Activated CD8-positive, alpha-beta memory T cell treated with anti-CD3 and anti-CD28 coated beads, Interleukin-2, amount 10 ng/mL, durations not matched to agents 7 days and 5 days (primary cell): ENCODE measurements around the gene WWOX. TPM values are rescaled to one million over a fixed set of nuclear protein-coding genes. Genes with fewer than 3 reads are reported as not detected.

Experiments used
- ATAC-seq: fragments of 150-1000 bp; cut with Tn5 transposase; one replicate; pipeline ENCODE4 v1.10.0; 2021; ENCODE audit warnings: moderate library complexity
- CTCF ChIA-PET: fragments of 350-600 bp; sonication (Branson Sonifier 250); formaldehyde crosslinking; loops from one replicate; lab custom pipeline; 2021; ENCODE audit warnings: antibody characterized with exemption; lab: Charles Lee
- DNase-seq: peaks from one replicate; pipeline ENCODE4 v3.0.0-alpha.2; 2020
- H3K27ac Mint-ChIP-seq: one replicate; pipeline ENCODE4 v1.8.0; 2021; ENCODE audit warnings: mild to moderate bottlenecking, mixed read lengths
- H3K27me3 Mint-ChIP-seq: one replicate; pipeline ENCODE4 v1.8.0; 2021; ENCODE audit warnings: mixed read lengths
- H3K36me3 Mint-ChIP-seq: one replicate; pipeline ENCODE4 v1.8.0; 2021; ENCODE audit warnings: mild to moderate bottlenecking, mixed read lengths
- H3K4me1 Mint-ChIP-seq: one replicate; pipeline ENCODE4 v1.8.0; 2021; ENCODE audit warnings: mixed read lengths
- H3K4me3 Mint-ChIP-seq: one replicate; pipeline ENCODE4 v1.8.0; 2021; ENCODE audit warnings: mild to moderate bottlenecking, moderate library complexity, mixed read lengths
- H3K9me3 Mint-ChIP-seq: one replicate; pipeline ENCODE4 v1.8.0; 2022; ENCODE audit warnings: low read depth, mixed read lengths
- total RNA-seq, 2 experiments: library from RNA; stranded (reverse); gene quantifications; one replicate each; pipeline ENCODE4 v1.2.3, GENCODE V29; 2021

Gene WWOX
- total RNA-seq, 2 experiments from 2014 or later: 25.2 to 38.8 TPM

GRCh38 chr16:78515421-78515820 is 416.0 kb downstream of the WWOX start:
- CTCF ChIA-PET: no interaction called here
- no peak overlapping the region for H3K27ac Mint-ChIP-seq
- ATAC-seq (no peak), DNase-seq (no peak)
- no peak overlapping the region for H3K4me3 Mint-ChIP-seq
- H3K27me3 Mint-ChIP-seq: no peaks in the 10 kb centered on the region
- H3K36me3 Mint-ChIP-seq: no peaks in the 10 kb centered on the region
- H3K4me1 Mint-ChIP-seq: no peaks in the 10 kb centered on the region
- no peaks in the 10 kb centered on the region for H3K9me3 Mint-ChIP-seq

- no peaks in the 10 kb centered on the region for H3K9me3 Mint-ChIP-seq
- H3K4me3 Mint-ChIP-seq: no peak overlapping the region
- no peaks in the 10 kb centered on the region for H3K36me3 Mint-ChIP-seq
- DNase-seq (no peak), ATAC-seq (no peak)
- H3K27me3 Mint-ChIP-seq: no peaks in the 10 kb centered on the region
- CTCF ChIA-PET: no interaction called here
- H3K4me1 Mint-ChIP-seq: no peaks in the 10 kb centered on the region
- no peak overlapping the region for H3K27ac Mint-ChIP-seq
Measured at GRCh38 chr16:78516006-78516736, 416.7 kb downstream of the WWOX start.

- no peak overlapping the region for H3K27ac Mint-ChIP-seq
- DNase-seq (no peak), ATAC-seq (no peak)
- no peak overlapping the region for H3K4me3 Mint-ChIP-seq
- CTCF ChIA-PET: no interaction called here
- no peaks in the 10 kb centered on the region for H3K27me3 Mint-ChIP-seq
- H3K4me1 Mint-ChIP-seq: no peaks in the 10 kb centered on the region
- no peaks in the 10 kb centered on the region for H3K9me3 Mint-ChIP-seq
- H3K36me3 Mint-ChIP-seq: no peaks in the 10 kb centered on the region
Measured at GRCh38 chr16:78519896-78520295, 420.4 kb downstream of the WWOX start.

- no peaks in the 10 kb centered on the region for H3K27me3 Mint-ChIP-seq
- CTCF ChIA-PET: no interaction called here
- no peaks in the 10 kb centered on the region for H3K4me1 Mint-ChIP-seq
- H3K4me3 Mint-ChIP-seq: no peak overlapping the region
- no peak for DNase-seq
- no peak for ATAC-seq
- no peaks in the 10 kb centered on the region for H3K9me3 Mint-ChIP-seq
- H3K36me3 Mint-ChIP-seq: no peaks in the 10 kb centered on the region
- no peak overlapping the region for H3K27ac Mint-ChIP-seq
Measured at GRCh38 chr16:78520470-78520869, 421.0 kb downstream of the WWOX start.

GRCh38 chr16:78522327-78522726 is 422.9 kb downstream of the WWOX start:
- no peak for DNase-seq
- Mint-ChIP-seq H3K27me3 (no peaks in the 10 kb centered on the region), H3K4me1 (no peaks in the 10 kb centered on the region), H3K4me3 (no peak overlapping the region), H3K36me3 (no peaks in the 10 kb centered on the region), H3K27ac (no peak overlapping the region), H3K9me3 (no peaks in the 10 kb centered on the region)
- CTCF ChIA-PET: no interaction called here
- ATAC-seq: no peak

GRCh38 chr16:78523212-78523985 is 423.9 kb downstream of the WWOX start:
- ATAC-seq: no peak
- CTCF ChIA-PET: no interaction called here
- H3K36me3 Mint-ChIP-seq: no peaks in the 10 kb centered on the region

GRCh38 chr16:78524066-78524595 is 424.7 kb downstream of the WWOX start:
- Mint-ChIP-seq H3K27ac (no peak overlapping the region), H3K4me3 (no peak overlapping the region), H3K36me3 (no peaks in the 10 kb centered on the region), H3K9me3 (no peaks in the 10 kb centered on the region), H3K27me3 (no peaks in the 10 kb centered on the region), H3K4me1 (no peaks in the 10 kb centered on the region)
- DNase-seq: no peak
- no peak for ATAC-seq
- CTCF ChIA-PET: no interaction called here

More at GRCh38 chr16:78523212-78523985, 423.9 kb downstream of the WWOX start:
- H3K4me3 Mint-ChIP-seq: no peak overlapping the region
- H3K27me3 Mint-ChIP-seq: no peaks in the 10 kb centered on the region
- no peak overlapping the region for H3K27ac Mint-ChIP-seq
- H3K9me3 Mint-ChIP-seq: no peaks in the 10 kb centered on the region
- no peaks in the 10 kb centered on the region for H3K4me1 Mint-ChIP-seq
- DNase-seq: no peak

GRCh38 chr16:78528265-78528664 is 428.8 kb downstream of the WWOX start:
- ATAC-seq: no peak
- CTCF ChIA-PET: no interaction called here
- Mint-ChIP-seq H3K36me3 (no peaks in the 10 kb centered on the region), H3K4me3 (no peak overlapping the region), H3K9me3 (no peaks in the 10 kb centered on the region), H3K27me3 (no peaks in the 10 kb centered on the region), H3K4me1 (no peaks in the 10 kb centered on the region), H3K27ac (no peak overlapping the region)
- DNase-seq: no peak

- no peaks in the 10 kb centered on the region for H3K36me3 Mint-ChIP-seq
- CTCF ChIA-PET: no interaction called here
Measured at GRCh38 chr16:78529881-78530280, 430.4 kb downstream of the WWOX start.

GRCh38 chr16:78530283-78530682 is 430.8 kb downstream of the WWOX start:
- CTCF ChIA-PET: no interaction called here
- H3K27ac Mint-ChIP-seq: no peak overlapping the region
- H3K4me3 Mint-ChIP-seq: no peak overlapping the region
- ATAC-seq (no peak), DNase-seq (no peak)
- H3K27me3 Mint-ChIP-seq: no peaks in the 10 kb centered on the region
- H3K4me1 Mint-ChIP-seq: no peaks in the 10 kb centered on the region
- H3K36me3 Mint-ChIP-seq: no peaks in the 10 kb centered on the region
- no peaks in the 10 kb centered on the region for H3K9me3 Mint-ChIP-seq

More at GRCh38 chr16:78529881-78530280, 430.4 kb downstream of the WWOX start:
- Mint-ChIP-seq H3K9me3 (no peaks in the 10 kb centered on the region), H3K27me3 (no peaks in the 10 kb centered on the region), H3K4me3 (no peak overlapping the region), H3K4me1 (no peaks in the 10 kb centered on the region), H3K27ac (no peak overlapping the region)
- no peak for ATAC-seq
- no peak for DNase-seq

GRCh38 chr16:78535098-78535497 is 435.6 kb downstream of the WWOX start:
- ATAC-seq (no peak), DNase-seq (no peak)
- CTCF ChIA-PET: no interaction called here
- Mint-ChIP-seq H3K27ac (no peak overlapping the region), H3K4me1 (no peaks in the 10 kb centered on the region), H3K9me3 (no peaks in the 10 kb centered on the region), H3K36me3 (no peaks in the 10 kb centered on the region), H3K4me3 (no peak overlapping the region), H3K27me3 (no peaks in the 10 kb centered on the region)

- Mint-ChIP-seq H3K36me3 (no peaks in the 10 kb centered on the region), H3K4me3 (no peak overlapping the region), H3K27ac (no peak overlapping the region), H3K4me1 (no peaks in the 10 kb centered on the region), H3K27me3 (no peaks in the 10 kb centered on the region), H3K9me3 (no peaks in the 10 kb centered on the region)
- CTCF ChIA-PET: no interaction called here
- ATAC-seq (no peak), DNase-seq (no peak)
Measured at GRCh38 chr16:78537511-78537910, 438.1 kb downstream of the WWOX start.

GRCh38 chr16:78538292-78538691 is 438.8 kb downstream of the WWOX start:
- DNase-seq: no peak
- Mint-ChIP-seq H3K27ac (no peak overlapping the region), H3K4me3 (no peak overlapping the region), H3K4me1 (no peaks in the 10 kb centered on the region), H3K9me3 (no peaks in the 10 kb centered on the region), H3K36me3 (no peaks in the 10 kb centered on the region), H3K27me3 (no peaks in the 10 kb centered on the region)
- CTCF ChIA-PET: no interaction called here
- no peak for ATAC-seq

- H3K36me3 Mint-ChIP-seq: no peaks in the 10 kb centered on the region
- no peaks in the 10 kb centered on the region for H3K27me3 Mint-ChIP-seq
- H3K9me3 Mint-ChIP-seq: no peaks in the 10 kb centered on the region
- ATAC-seq (no peak), DNase-seq (no peak)
- H3K4me1 Mint-ChIP-seq: no peaks in the 10 kb centered on the region
- CTCF ChIA-PET: no interaction called here
- H3K4me3 Mint-ChIP-seq: no peak overlapping the region
- no peak overlapping the region for H3K27ac Mint-ChIP-seq
Measured at GRCh38 chr16:78538919-78539318, 439.5 kb downstream of the WWOX start.
